ENCODE measurements around the gene BATF. TPM values are rescaled to one million over a fixed set of nuclear protein-coding genes. Genes with fewer than 3 reads are reported as not detected.

The BATF gene
- total RNA-seq, 1 experiment from 2014 or later: 0.69 TPM

DNA sequence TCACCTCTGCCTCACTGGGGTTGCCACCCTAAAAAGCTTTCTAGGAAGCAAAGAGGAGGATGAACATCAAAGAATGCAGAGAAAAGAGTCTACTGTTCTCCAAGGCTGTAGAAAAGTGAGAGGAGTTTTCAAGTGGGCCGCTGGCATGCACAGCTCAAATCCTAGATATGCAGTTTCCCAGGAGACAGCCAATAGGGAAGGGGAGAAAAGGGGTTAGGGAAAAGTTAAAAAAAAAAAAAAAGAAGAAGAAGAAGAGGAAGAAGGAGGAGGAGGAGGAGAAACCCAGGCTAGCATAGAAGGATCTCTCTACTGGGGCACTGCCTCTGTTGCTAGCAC lies 682 bp downstream of the BATF start (continued):
- no peak for TF ChIP-seq ELF1 (IDR thresholded peaks at IDR 0.05; ENCODE audit: borderline replicate concordance, low read depth)
- TF ChIP-seq, protein P1, sequence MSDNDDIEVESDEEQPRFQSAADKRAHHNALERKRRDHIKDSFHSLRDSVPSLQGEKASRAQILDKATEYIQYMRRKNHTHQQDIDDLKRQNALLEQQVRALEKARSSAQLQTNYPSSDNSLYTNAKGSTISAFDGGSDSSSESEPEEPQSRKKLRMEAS (IDR thresholded peaks at IDR 0.05): no peak

DNA sequence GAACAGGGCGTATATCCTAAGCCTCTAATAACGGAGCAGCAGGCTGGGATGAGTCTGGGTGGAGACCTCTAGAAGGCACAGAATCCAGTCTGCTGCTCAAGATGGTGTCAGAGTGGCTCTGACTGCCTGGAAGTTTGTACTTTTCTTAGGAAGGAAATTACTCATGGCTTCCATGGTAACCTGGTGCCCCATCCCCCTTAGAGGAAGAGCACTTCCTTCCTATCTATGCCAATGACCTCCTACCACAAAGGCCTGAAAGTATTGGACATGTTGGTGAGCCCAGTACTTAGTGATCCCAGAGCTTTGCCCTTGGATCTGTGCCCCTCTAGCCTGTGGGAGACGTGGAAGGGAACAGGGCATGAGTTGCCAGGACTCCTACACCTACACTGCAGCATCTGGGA lies 1.5 kb downstream of the BATF start:
- H3K27me3 ChIP-seq (ENCODE audit: insufficient read depth, low read length): peaks cover 6% of the 10 kb centered on the region; the same call in 1 of the 2 replicates
- no peak overlapping the region for H3K4me2 ChIP-seq (ENCODE audit: low read length)
- TF ChIP-seq SP1 (IDR thresholded peaks at IDR 0.05; ENCODE audit: low read depth) (no peak), EZH2 (IDR thresholded peaks at IDR 0.05) (no peak), EGR1 (IDR thresholded peaks at IDR 0.05; ENCODE audit: low read depth) (no peak), FOSL1 (IDR thresholded peaks at IDR 0.05; ENCODE audit: low read depth) (no peak), ZNF274 (IDR thresholded peaks at IDR 0.05; ENCODE audit: low read depth, low read length) (no peak), SIN3A (IDR thresholded peaks at IDR 0.05; ENCODE audit: low read depth) (no peak), POLR2AphosphoS5 (IDR thresholded peaks at IDR 0.05; ENCODE audit: low read depth, low read length) (no peak), POLR2A (IDR thresholded peaks at IDR 0.05; ENCODE audit: borderline replicate concordance, extremely low read depth, insufficient read depth, insufficient read length) (no peak), RAD21 (IDR thresholded peaks at IDR 0.05; ENCODE audit: low read depth) (no peak), YY1 (IDR thresholded peaks at IDR 0.05; ENCODE audit: extremely low read depth, insufficient replicate concordance, low read depth, low read length) (no peak), CBX3 (IDR thresholded peaks at IDR 0.05; ENCODE audit: low read depth) (no peak), ELF1 (IDR thresholded peaks at IDR 0.05; ENCODE audit: borderline replicate concordance, low read depth) (no peak)
- TF ChIP-seq, protein P2, sequence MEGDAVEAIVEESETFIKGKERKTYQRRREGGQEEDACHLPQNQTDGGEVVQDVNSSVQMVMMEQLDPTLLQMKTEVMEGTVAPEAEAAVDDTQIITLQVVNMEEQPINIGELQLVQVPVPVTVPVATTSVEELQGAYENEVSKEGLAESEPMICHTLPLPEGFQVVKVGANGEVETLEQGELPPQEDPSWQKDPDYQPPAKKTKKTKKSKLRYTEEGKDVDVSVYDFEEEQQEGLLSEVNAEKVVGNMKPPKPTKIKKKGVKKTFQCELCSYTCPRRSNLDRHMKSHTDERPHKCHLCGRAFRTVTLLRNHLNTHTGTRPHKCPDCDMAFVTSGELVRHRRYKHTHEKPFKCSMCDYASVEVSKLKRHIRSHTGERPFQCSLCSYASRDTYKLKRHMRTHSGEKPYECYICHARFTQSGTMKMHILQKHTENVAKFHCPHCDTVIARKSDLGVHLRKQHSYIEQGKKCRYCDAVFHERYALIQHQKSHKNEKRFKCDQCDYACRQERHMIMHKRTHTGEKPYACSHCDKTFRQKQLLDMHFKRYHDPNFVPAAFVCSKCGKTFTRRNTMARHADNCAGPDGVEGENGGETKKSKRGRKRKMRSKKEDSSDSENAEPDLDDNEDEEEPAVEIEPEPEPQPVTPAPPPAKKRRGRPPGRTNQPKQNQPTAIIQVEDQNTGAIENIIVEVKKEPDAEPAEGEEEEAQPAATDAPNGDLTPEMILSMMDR (IDR thresholded peaks at IDR 0.05 in 2 of 3, conservative IDR thresholded peaks at IDR 0.05 in 1 of 3; ENCODE audit: borderline replicate concordance in 1 of 3, insufficient read depth in 1 of 3, low read depth in 2 of 3, low read length in 2 of 3): no peak
- TF ChIP-seq, protein P3, sequence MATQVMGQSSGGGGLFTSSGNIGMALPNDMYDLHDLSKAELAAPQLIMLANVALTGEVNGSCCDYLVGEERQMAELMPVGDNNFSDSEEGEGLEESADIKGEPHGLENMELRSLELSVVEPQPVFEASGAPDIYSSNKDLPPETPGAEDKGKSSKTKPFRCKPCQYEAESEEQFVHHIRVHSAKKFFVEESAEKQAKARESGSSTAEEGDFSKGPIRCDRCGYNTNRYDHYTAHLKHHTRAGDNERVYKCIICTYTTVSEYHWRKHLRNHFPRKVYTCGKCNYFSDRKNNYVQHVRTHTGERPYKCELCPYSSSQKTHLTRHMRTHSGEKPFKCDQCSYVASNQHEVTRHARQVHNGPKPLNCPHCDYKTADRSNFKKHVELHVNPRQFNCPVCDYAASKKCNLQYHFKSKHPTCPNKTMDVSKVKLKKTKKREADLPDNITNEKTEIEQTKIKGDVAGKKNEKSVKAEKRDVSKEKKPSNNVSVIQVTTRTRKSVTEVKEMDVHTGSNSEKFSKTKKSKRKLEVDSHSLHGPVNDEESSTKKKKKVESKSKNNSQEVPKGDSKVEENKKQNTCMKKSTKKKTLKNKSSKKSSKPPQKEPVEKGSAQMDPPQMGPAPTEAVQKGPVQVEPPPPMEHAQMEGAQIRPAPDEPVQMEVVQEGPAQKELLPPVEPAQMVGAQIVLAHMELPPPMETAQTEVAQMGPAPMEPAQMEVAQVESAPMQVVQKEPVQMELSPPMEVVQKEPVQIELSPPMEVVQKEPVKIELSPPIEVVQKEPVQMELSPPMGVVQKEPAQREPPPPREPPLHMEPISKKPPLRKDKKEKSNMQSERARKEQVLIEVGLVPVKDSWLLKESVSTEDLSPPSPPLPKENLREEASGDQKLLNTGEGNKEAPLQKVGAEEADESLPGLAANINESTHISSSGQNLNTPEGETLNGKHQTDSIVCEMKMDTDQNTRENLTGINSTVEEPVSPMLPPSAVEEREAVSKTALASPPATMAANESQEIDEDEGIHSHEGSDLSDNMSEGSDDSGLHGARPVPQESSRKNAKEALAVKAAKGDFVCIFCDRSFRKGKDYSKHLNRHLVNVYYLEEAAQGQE (IDR thresholded peaks at IDR 0.05; ENCODE audit: low read depth): no peak
- TF ChIP-seq, protein P4, sequence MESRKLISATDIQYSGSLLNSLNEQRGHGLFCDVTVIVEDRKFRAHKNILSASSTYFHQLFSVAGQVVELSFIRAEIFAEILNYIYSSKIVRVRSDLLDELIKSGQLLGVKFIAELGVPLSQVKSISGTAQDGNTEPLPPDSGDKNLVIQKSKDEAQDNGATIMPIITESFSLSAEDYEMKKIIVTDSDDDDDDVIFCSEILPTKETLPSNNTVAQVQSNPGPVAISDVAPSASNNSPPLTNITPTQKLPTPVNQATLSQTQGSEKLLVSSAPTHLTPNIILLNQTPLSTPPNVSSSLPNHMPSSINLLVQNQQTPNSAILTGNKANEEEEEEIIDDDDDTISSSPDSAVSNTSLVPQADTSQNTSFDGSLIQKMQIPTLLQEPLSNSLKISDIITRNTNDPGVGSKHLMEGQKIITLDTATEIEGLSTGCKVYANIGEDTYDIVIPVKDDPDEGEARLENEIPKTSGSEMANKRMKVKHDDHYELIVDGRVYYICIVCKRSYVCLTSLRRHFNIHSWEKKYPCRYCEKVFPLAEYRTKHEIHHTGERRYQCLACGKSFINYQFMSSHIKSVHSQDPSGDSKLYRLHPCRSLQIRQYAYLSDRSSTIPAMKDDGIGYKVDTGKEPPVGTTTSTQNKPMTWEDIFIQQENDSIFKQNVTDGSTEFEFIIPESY (IDR thresholded peaks at IDR 0.05; ENCODE audit: extremely low read depth, insufficient replicate concordance, low read length): no peak
- POLR2A ChIA-PET: no interaction called here
- H3K4me3 ChIP-seq (replicated peaks in 1 of 2; ENCODE audit: low read depth in 1 of 2, low read length in 2 of 2): no peak overlapping the region
- no peaks in the 10 kb centered on the region for H3K36me3 ChIP-seq (ENCODE audit: control insufficient read depth in 1 of 2, insufficient read depth in 2 of 2, low read length in 2 of 2)
- H2AFZ ChIP-seq (ENCODE audit: low read depth, low read length, poor library complexity, severe bottlenecking): no peak overlapping the region
- H3K9ac ChIP-seq (ENCODE audit: low read length): no peak overlapping the region
- no peaks in the 10 kb centered on the region for H4K20me1 ChIP-seq (ENCODE audit: insufficient read depth)
- BruUV-seq (replicated peaks): no TSS peak
- no peak overlapping the region for H3K27ac ChIP-seq (ENCODE audit: low read depth, low read length)
- no peaks in the 10 kb centered on the region for H3K79me2 ChIP-seq (ENCODE audit: insufficient read depth, low read length)
- DNase-seq (ENCODE audit: low read depth, low spot score) (no peak), ATAC-seq (no peak)
- intact Hi-C loops (cut with micrococcal nuclease): no loop called here
- H3K9me3 ChIP-seq (ENCODE audit: control insufficient read depth in 1 of 2, insufficient read depth in 1 of 2, low read depth in 1 of 2, low read length in 2 of 2): no peaks in the 10 kb centered on the region
- no peaks in the 10 kb centered on the region for H3K9me2 ChIP-seq (ENCODE audit: insufficient read depth)
- RAD21 ChIA-PET (ENCODE audit: low non-redundant PET in 1 of 2, low total read pairs in 2 of 2, uncharacterized antibody in 2 of 2, unreplicated experiment in 2 of 2): no interaction called here
- no peaks in the 10 kb centered on the region for H3K4me1 ChIP-seq (ENCODE audit: control insufficient read depth in 1 of 2, insufficient read depth in 2 of 2, low read length in 2 of 2)
- CTCF ChIA-PET: no interaction called here
